SH-SY5Y (cell line): ENCODE data around the gene C2CD4A.

Source experiments
- GATA2 ChIP-seq: IDR thresholded peaks from 2 replicates; pipeline ENCODE4 v1.6.1; 2011; ENCODE audit warnings: mild to moderate bottlenecking, low read depth, low read length
- GATA3 ChIP-seq: IDR thresholded peaks from 2 replicates; pipeline ENCODE4 v1.6.1; 2011; ENCODE audit warnings: low read depth, mild to moderate bottlenecking, low read length, moderate library complexity

- TF ChIP-seq GATA2 = no peak
- TF ChIP-seq GATA3 = no peak
Measured at GRCh38 chr15:62027263-62027565, 39.6 kb upstream of the C2CD4A start.
